Trophoblast cell (in vitro differentiated cells and primary cell): ENCODE data around the gene DLX5.

Experiments used
- DNase-seq, 2 donors: peaks; one replicate each; pipeline ENCODE4 v3.0.0-alpha.2; 2016
- H2AFZ ChIP-seq: 2 replicates; pipeline ENCODE4 v1.6.1; 2013; ENCODE audit warnings: low read length, moderate library complexity, mild to moderate bottlenecking; ENCODE audit not compliant: insufficient read depth, poor library complexity
- H2AK5ac ChIP-seq: 2 replicates; pipeline ENCODE4 v1.6.1; 2013; ENCODE audit warnings: mild to moderate bottlenecking, low read length
- H2BK120ac ChIP-seq: 2 replicates; pipeline ENCODE4 v1.6.1; 2013; ENCODE audit warnings: low read length, mild to moderate bottlenecking, moderate library complexity; ENCODE audit not compliant: insufficient read depth, poor library complexity
- H2BK12ac ChIP-seq: 2 replicates; pipeline ENCODE4 v1.6.1; 2013; ENCODE audit warnings: mild to moderate bottlenecking, low read length, moderate library complexity
- H2BK5ac ChIP-seq: 2 replicates; pipeline ENCODE4 v1.6.1; 2013; ENCODE audit warnings: low read length, low read depth, moderate library complexity, mild to moderate bottlenecking; ENCODE audit not compliant: poor library complexity
- H3K14ac ChIP-seq: 2 replicates; pipeline ENCODE4 v1.6.1; 2013; ENCODE audit warnings: mild to moderate bottlenecking, low read length
- H3K18ac ChIP-seq: 2 replicates; pipeline ENCODE4 v1.6.1; 2013; ENCODE audit warnings: mild to moderate bottlenecking, low read length
- H3K23ac ChIP-seq: 2 replicates; pipeline ENCODE4 v1.6.1; 2013; ENCODE audit warnings: low read length
- H3K27ac ChIP-seq: 2 replicates; pipeline ENCODE4 v1.5.1; 2013; ENCODE audit warnings: low read depth, mild to moderate bottlenecking, inconsistent platforms, low read length, moderate library complexity
- H3K27me3 ChIP-seq: 2 replicates; pipeline ENCODE4 v1.6.1; 2013; ENCODE audit warnings: inconsistent platforms, mild to moderate bottlenecking, low read length, moderate library complexity; ENCODE audit not compliant: insufficient read depth
- H3K36me3 ChIP-seq, 2 experiments: 1 replicate in 1 of 2; 2 replicates in 1 of 2; pipeline ENCODE4 v1.6.1; 2013; ENCODE audit warnings: low read length in 2 of 2, mild to moderate bottlenecking in 2 of 2, moderate library complexity in 1 of 2; ENCODE audit not compliant: insufficient read depth in 2 of 2, control insufficient read depth in 1 of 2
- H3K4ac ChIP-seq: 2 replicates; pipeline ENCODE4 v1.6.1; 2013; ENCODE audit warnings: low read depth, mild to moderate bottlenecking, low read length, moderate library complexity
- H3K4me1 ChIP-seq, 2 experiments: 1 replicate in 1 of 2; 2 replicates in 1 of 2; pipeline ENCODE4 v1.6.1; 2013; ENCODE audit warnings: low read length in 2 of 2, mild to moderate bottlenecking in 2 of 2, moderate library complexity in 1 of 2; ENCODE audit not compliant: insufficient read depth in 2 of 2, control insufficient read depth in 1 of 2
- H3K4me2 ChIP-seq: 2 replicates; pipeline ENCODE4 v1.6.1; 2013; ENCODE audit warnings: inconsistent platforms, mild to moderate bottlenecking, low read length, moderate library complexity
- H3K4me3 ChIP-seq: 2 replicates; pipeline ENCODE4 v1.5.1; 2013; ENCODE audit warnings: mild to moderate bottlenecking, low read depth, low read length, inconsistent platforms
- H3K79me1 ChIP-seq: one replicate; pipeline ENCODE4 v1.6.1; 2013; ENCODE audit warnings: low read length
- H3K79me2 ChIP-seq: 2 replicates; pipeline ENCODE4 v1.6.1; 2013; ENCODE audit warnings: low read length, mild to moderate bottlenecking; ENCODE audit not compliant: control insufficient read depth, insufficient read depth, poor library complexity
- H3K9ac ChIP-seq: 2 replicates; pipeline ENCODE4 v1.6.1; 2013; ENCODE audit warnings: mild to moderate bottlenecking, low read length
- H3K9me3 ChIP-seq: 2 replicates; pipeline ENCODE4 v1.6.1; 2013; ENCODE audit warnings: low read depth, mild to moderate bottlenecking, control low read depth, inconsistent platforms, low read length; ENCODE audit not compliant: insufficient read depth
- H4K12ac ChIP-seq: 2 replicates; pipeline ENCODE4 v1.6.1; 2013; ENCODE audit warnings: low read depth, mild to moderate bottlenecking, low read length, moderate library complexity
- H4K8ac ChIP-seq: 2 replicates; pipeline ENCODE4 v1.6.1; 2013; ENCODE audit warnings: low read depth, mild to moderate bottlenecking, low read length, moderate library complexity
- H4K91ac ChIP-seq: one replicate; pipeline ENCODE4 v1.6.1; 2013; ENCODE audit warnings: low read depth, mild to moderate bottlenecking, low read length, moderate library complexity
- WGBS: extraction: QIAGEN DNeasy Blood & Tissue Kit; methylation state at CpG from one replicate; pipeline ENCODE4 v1.1.7; 2013; ENCODE audit warnings: missing lambda C conversion rate; ENCODE audit not compliant: insufficient read length, insufficient coverage; ENCODE audit errors: extremely low coverage; 5-methylcytosine and 5-hydroxymethylcytosine counted together

The DLX5 gene

GRCh38 chr7:97011104-97011503 is 13.5 kb downstream of the DLX5 start:
- Histone ChIP-seq H3K23ac (no peak overlapping the region), H3K9ac (no peak overlapping the region), H3K4me1 (peaks cover 9 to 10% of the 10 kb centered on the region in 2 experiments), H3K4ac (no peak overlapping the region), H2AFZ (no peak overlapping the region), H3K27me3 (peaks cover 14% of the 10 kb centered on the region), H3K4me3 (no peak overlapping the region), H4K8ac (no peak overlapping the region), H4K12ac (no peak overlapping the region), H3K79me1 (peaks cover 9% of the 10 kb centered on the region), H2BK5ac (no peak overlapping the region), H3K14ac (no peak overlapping the region), H3K4me2 (no peak overlapping the region), H4K91ac (no peak overlapping the region), H3K79me2 (peaks cover 5% of the 10 kb centered on the region), H3K36me3 (no peaks in the 10 kb centered on the region), H3K27ac (no peak overlapping the region), H2BK120ac (no peak overlapping the region), H2AK5ac (no peak overlapping the region), H3K9me3 (no peaks in the 10 kb centered on the region), H3K18ac (no peak overlapping the region), H2BK12ac (no peak overlapping the region)
- DNase-seq = no peak
- no CpG with 5 or more reads among the region's 1 CpG for WGBS

- Histone ChIP-seq H4K91ac (no peak overlapping the region), H3K9me3 (no peaks in the 10 kb centered on the region), H3K36me3 (no peaks in the 10 kb centered on the region), H2BK120ac (no peak overlapping the region), H3K4me3 (peak overlapping the region; percentile 28), H3K79me2 (peaks cover 8% of the 10 kb centered on the region), H2BK12ac (no peak overlapping the region), H4K12ac (no peak overlapping the region), H3K4me2 (no peak overlapping the region), H3K4me1 (peaks cover 9 to 10% of the 10 kb centered on the region in 2 experiments), H3K9ac (no peak overlapping the region), H2AFZ (no peak overlapping the region), H2BK5ac (no peak overlapping the region), H3K27ac (no peak overlapping the region), H4K8ac (no peak overlapping the region), H3K18ac (no peak overlapping the region), H3K23ac (no peak overlapping the region), H2AK5ac (no peak overlapping the region), H3K79me1 (peaks cover 14% of the 10 kb centered on the region), H3K14ac (no peak overlapping the region), H3K4ac (no peak overlapping the region), H3K27me3 (peaks cover 14% of the 10 kb centered on the region)
- no peak for DNase-seq
- no CpG with 5 or more reads among the region's 18 CpGs for WGBS
Measured at GRCh38 chr7:97009753-97010732, 14.6 kb downstream of the DLX5 start.

GRCh38 chr7:97008275-97008917 is 16.2 kb downstream of the DLX5 start:
- H3K4me1 ChIP-seq = peaks cover 13 to 14% of the 10 kb centered on the region in 2 experiments
- no peak overlapping the region for H3K4me3 ChIP-seq
- H2BK120ac ChIP-seq = no peak overlapping the region
- peaks cover 14% of the 10 kb centered on the region for H3K27me3 ChIP-seq
- no peaks in the 10 kb centered on the region for H3K36me3 ChIP-seq
- H3K79me2 ChIP-seq = peaks cover 8% of the 10 kb centered on the region
- no peak overlapping the region for H3K18ac ChIP-seq
- H2BK12ac ChIP-seq = no peak overlapping the region
- no peaks in the 10 kb centered on the region for H3K9me3 ChIP-seq
- no peak overlapping the region for H4K91ac ChIP-seq
- no peak overlapping the region for H3K4me2 ChIP-seq
- H2AFZ ChIP-seq = no peak overlapping the region
- H2BK5ac ChIP-seq = no peak overlapping the region
- no CpG with 5 or more reads among the region's 3 CpGs for WGBS
- H3K9ac ChIP-seq = no peak overlapping the region
- no peak overlapping the region for H3K4ac ChIP-seq
- no peak overlapping the region for H3K23ac ChIP-seq
- no peak overlapping the region for H3K14ac ChIP-seq
- peaks cover 21% of the 10 kb centered on the region for H3K79me1 ChIP-seq
- no peak for DNase-seq
- no peak overlapping the region for H4K12ac ChIP-seq
- H2AK5ac ChIP-seq = no peak overlapping the region
- H4K8ac ChIP-seq = no peak overlapping the region
- H3K27ac ChIP-seq = no peak overlapping the region

GRCh38 chr7:97007583-97007861 is 17.1 kb downstream of the DLX5 start:
- peak overlapping the region; percentile 40 for H3K4me3 ChIP-seq
- H3K27ac ChIP-seq = no peak overlapping the region
- H3K23ac ChIP-seq = no peak overlapping the region
- H3K4me1 ChIP-seq = peaks cover 16 to 20% of the 10 kb centered on the region in 2 experiments
- peak overlapping the region; percentile 14 for H3K18ac ChIP-seq
- H3K27me3 ChIP-seq = peaks cover 7% of the 10 kb centered on the region
- no peak overlapping the region for H4K12ac ChIP-seq
- peak overlapping the region; percentile 11 for H2BK5ac ChIP-seq
- WGBS = no CpG with 5 or more reads among the region's 8 CpGs
- H2BK12ac ChIP-seq = no peak overlapping the region
- H2AFZ ChIP-seq = no peak overlapping the region
- DNase-seq = peak in 1 of 2 donors; percentile 44
- H3K79me1 ChIP-seq = peaks cover 21% of the 10 kb centered on the region
- H2BK120ac ChIP-seq = no peak overlapping the region
- H3K4ac ChIP-seq = peak overlapping the region; percentile 17
- no peak overlapping the region for H4K91ac ChIP-seq
- H4K8ac ChIP-seq = no peak overlapping the region
- H3K14ac ChIP-seq = no peak overlapping the region
- no peaks in the 10 kb centered on the region for H3K36me3 ChIP-seq
- H3K79me2 ChIP-seq = peaks cover 8% of the 10 kb centered on the region
- H3K9me3 ChIP-seq = no peaks in the 10 kb centered on the region
- no peak overlapping the region for H3K9ac ChIP-seq
- peak overlapping the region; percentile 81 for H3K4me2 ChIP-seq
- H2AK5ac ChIP-seq = no peak overlapping the region
